GM20000 (cell line): ENCODE data around the gene PRKRIP1.

Experiments used
- DNase-seq: peaks from one replicate; pipeline ENCODE4 v3.0.0; 2012; ENCODE audit warnings: low spot score
- TF ChIP-seq, protein P1 (sequence below): IDR thresholded peaks from 2 replicates; pipeline ENCODE4 v1.5.1; 2012; ENCODE audit warnings: mild to moderate bottlenecking, control low read depth; ENCODE audit errors: extremely low read depth, missing control alignments

Gene PRKRIP1

DNA sequence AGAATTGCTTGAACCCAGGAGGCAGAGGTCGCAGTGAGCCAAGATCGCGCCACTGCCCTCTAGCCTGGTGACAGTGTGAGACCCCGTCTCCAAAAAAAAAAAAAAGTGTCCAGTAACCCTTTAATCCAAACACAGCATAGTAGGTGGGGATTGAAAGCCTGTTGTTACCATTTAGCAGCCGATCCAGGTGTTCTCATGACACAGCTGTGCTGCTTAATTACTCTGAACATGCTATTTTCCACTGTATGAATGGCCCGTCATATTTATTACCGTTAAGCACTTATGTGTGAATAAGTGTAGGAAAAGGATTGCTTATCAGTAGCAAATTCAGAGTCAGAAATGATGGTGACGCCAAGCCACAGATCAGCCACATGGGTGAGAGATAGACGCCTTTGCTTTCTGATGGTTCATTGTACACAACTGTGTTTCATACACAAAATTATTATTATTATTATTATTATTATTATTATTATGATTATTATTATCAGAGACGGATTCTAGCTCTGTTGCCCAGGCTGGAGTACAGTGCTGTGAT lies 25.6 kb downstream of the PRKRIP1 start:
- TF ChIP-seq, protein P1, sequence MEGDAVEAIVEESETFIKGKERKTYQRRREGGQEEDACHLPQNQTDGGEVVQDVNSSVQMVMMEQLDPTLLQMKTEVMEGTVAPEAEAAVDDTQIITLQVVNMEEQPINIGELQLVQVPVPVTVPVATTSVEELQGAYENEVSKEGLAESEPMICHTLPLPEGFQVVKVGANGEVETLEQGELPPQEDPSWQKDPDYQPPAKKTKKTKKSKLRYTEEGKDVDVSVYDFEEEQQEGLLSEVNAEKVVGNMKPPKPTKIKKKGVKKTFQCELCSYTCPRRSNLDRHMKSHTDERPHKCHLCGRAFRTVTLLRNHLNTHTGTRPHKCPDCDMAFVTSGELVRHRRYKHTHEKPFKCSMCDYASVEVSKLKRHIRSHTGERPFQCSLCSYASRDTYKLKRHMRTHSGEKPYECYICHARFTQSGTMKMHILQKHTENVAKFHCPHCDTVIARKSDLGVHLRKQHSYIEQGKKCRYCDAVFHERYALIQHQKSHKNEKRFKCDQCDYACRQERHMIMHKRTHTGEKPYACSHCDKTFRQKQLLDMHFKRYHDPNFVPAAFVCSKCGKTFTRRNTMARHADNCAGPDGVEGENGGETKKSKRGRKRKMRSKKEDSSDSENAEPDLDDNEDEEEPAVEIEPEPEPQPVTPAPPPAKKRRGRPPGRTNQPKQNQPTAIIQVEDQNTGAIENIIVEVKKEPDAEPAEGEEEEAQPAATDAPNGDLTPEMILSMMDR, result no peak
- no peak for DNase-seq

GRCh38 chr7:102424129-102424551 lies 28.0 kb downstream of the PRKRIP1 start:
- TF ChIP-seq, protein P1, result no peak
- no peak for DNase-seq

GRCh38 chr7:102424787-102425218 lies 28.6 kb downstream of the PRKRIP1 start:
- DNase-seq, result no peak
- TF ChIP-seq, protein P1, result no peak

DNA sequence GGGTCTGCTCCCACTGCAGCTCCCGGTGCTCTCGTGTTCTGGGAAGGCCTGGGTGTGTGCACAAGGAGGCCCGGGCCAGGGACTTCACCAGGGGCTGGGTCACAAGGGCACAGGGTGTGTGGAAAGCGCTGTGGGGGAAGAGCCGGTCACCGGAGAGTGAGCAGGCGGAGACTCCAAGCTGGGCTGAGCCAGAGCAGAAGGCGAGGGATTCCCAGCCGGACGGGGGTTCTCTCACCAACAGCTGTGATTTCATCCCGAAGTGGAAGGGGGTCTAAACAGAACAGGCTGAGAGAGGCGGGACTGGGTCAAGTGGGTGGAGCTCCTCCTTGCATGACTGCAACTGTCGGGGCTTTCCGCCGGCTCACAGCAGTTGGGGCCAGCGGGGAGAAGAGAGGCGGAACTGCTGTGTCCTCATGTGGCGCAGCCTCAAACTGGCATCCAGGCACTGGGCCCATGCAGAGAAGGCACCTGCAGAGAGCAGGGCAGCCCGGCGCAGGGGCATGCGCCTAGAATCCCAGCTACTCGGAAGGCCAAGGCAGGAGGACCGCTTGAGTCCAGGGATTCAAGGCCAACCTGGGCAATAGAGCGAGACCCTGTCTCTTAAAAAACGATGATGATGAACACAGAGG lies 29.6 kb downstream of the PRKRIP1 start:
- peak; percentile 84 for DNase-seq
- TF ChIP-seq, protein P1, result no peak

DNA sequence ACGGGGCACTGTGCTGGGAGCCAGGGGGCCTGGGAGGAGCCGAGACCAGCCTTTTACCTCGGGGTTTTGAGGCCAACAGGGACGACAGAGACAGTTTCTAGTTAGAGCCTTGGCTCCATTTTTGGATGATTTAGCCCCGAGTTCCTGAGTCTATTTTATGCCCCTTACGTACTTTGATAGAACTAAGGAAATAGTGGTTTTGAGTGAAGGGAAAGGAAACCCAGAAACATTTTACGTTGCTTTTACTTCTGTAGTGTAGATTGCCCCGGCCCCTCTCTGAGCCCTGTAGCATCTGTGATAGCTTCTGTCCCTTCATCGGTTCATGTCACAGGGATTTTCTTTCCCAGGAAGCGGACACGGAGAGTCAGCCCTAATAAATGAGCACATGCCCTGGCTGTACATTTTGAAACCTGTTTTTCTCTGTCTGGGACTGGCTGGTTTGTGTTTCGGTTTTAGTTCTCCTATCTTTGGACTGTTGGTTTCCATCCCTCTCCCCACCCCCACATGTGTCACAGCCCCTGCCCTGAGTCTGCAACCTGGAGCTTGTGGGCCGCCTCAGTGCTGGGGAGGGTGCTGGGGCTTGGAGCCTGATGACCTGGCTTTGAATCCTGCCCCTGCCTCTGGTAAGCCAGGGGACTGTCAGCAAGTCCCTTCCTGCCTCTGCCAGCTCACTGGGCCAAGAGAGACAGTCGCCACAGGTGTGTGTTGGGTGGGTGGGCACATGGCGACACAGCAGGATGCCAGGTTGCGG lies 30.3 kb downstream of the PRKRIP1 start:
- TF ChIP-seq, protein P1, result no peak
- DNase-seq, result peak; percentile 81

- no peak for DNase-seq
- TF ChIP-seq, protein P1, result no peak
These were observed 30.8 kb downstream of the PRKRIP1 start for GRCh38 chr7:102427019-102427405.
